Measurements from ENCODE around the gene TLK2. TPM values are rescaled to one million over a fixed set of nuclear protein-coding genes. Genes with fewer than 3 reads are reported as not detected.
A peak's percentile ranks its signal among the peaks of the same experiment; 100 is the strongest.

TLK2 gene
- total and polyA plus RNA-seq, 7 donors: 21.1 to 59.3 (median 30.7) TPM

DNA sequence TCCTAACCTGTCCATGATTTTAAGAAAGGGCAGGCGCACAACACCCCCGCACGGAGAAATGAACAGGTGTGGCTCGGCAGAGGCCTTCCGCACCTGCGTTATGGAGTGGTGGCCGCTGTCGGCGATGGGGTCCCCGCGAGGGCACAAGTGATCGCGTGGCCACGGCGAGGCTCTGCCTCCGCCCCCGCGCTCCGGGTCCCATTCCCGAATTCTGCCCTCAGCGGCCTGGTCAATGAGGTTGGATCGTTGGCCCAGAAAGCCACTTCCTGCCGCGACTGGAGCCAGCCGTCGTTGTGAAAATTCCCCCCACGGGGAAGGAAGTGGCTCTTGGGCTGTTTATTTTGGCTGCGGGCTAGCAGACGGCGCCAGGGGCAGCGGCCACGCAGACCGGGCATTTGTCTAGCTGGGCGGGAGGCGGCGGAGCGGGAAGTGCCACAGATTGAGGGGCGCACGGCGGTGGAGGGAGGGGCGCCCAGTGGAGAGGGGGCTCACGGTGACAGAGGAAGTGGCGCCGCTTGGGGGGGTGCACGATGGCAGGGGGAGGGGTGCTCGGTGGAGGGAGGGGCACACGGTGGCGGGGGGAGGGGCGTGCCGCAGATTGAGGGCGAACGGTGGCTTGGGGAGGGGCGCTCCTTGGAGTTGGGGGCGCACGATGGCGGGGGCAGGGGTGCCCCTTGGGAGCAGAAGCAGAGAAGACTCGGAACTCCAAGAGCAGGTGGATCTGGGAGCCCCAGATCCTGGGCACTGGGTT lies 173.8 kb downstream of the TLK2 start:
- peak overlapping the region; percentile 39 to 66 (median 62) for H3K27ac ChIP-seq
- peak; percentile 75 for DNase-seq
- H3K27me3 ChIP-seq: peaks cover 0 to 18% (median 17%) of the 10 kb centered on the region in 3 donors
- peak overlapping the region; percentile 8 to 55 (median 41) for H3K4me3 ChIP-seq
- TF ChIP-seq POLR2A (IDR thresholded peaks at IDR 0.05) (no peak), POLR2AphosphoS5 (IDR thresholded peaks at IDR 0.05) (peak in 2 of 4 donors; percentile 17)
- intact Hi-C loops (cut with DNase I): no loop called here
- H3K4me1 ChIP-seq: peaks cover 0 to 29% (median 26%) of the 10 kb centered on the region in 4 donors
- no peaks in the 10 kb centered on the region for H3K9me3 ChIP-seq
- 1 to 2% methylated on average over 57 of the region's 57 CpGs for WGBS, 2 donors
- H3K36me3 ChIP-seq: no peaks in the 10 kb centered on the region

DNA sequence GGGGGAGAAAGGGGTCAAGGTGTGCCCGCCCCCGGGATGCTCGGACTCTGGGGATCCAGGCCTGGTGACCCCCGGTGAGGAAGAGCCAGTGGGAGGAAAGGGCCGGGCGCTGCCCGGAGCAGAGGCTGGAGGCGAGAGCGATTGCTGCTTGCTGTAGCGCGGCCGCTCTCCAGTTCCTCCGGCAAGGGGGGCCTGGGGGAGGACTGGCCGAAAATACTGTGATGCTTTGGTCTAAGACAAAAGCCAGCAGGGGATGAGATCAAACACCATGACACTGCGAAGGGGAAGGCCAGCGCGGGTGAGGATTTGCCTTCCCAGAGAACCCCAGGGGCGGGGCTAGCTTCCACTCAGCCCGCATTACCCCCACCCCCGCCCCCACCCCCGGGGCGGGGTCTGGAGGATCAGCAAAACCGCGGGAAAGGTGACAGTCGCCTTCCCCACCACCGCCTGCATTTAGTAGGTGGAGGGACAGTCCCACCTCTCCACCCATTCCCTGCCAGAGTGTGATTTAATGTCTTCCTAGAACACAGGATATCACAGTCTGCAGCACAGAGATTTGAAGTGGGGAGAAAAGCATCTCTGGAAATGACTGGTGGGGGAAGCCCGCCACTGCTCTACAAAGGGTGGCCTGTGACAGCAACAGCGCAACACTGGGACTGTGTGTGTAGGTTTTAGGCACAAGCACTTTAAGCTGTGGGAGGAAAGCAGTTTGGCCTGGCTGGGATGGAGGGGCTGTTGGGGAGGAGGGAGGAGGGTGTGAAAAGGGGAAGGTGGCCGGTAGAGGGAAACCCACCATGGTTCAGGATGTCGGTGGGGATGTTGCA lies 174.6 kb downstream of the TLK2 start:
- peak overlapping the region; percentile 8 to 55 (median 41) for H3K4me3 ChIP-seq
- DNase-seq: peak; percentile 81
- H3K4me1 ChIP-seq: peaks cover 0 to 29% (median 26%) of the 10 kb centered on the region in 4 donors
- H3K36me3 ChIP-seq: no peaks in the 10 kb centered on the region
- peak overlapping the region; percentile 39 to 66 (median 62) for H3K27ac ChIP-seq
- intact Hi-C loops (cut with DNase I): no loop called here
- H3K27me3 ChIP-seq: peaks cover 0 to 18% (median 17%) of the 10 kb centered on the region in 3 donors
- TF ChIP-seq EP300 (IDR thresholded peaks at IDR 0.05) (no peak), CTCF (IDR thresholded peaks at IDR 0.05) (no peak), POLR2AphosphoS5 (IDR thresholded peaks at IDR 0.05) (no peak), POLR2A (IDR thresholded peaks at IDR 0.05) (no peak)
- WGBS, 2 donors: 2 to 4% methylated on average over 30 of the region's 30 CpGs
- no peaks in the 10 kb centered on the region for H3K9me3 ChIP-seq

GRCh38 chr17:62653826-62654761 lies 175.5 kb downstream of the TLK2 start:
- intact Hi-C loops (cut with DNase I): no loop called here
- DNase-seq: peak; percentile 83
- Histone ChIP-seq H3K4me1 (peaks cover 0 to 29% (median 26%) of the 10 kb centered on the region in 4 donors), H3K4me3 (no peak overlapping the region), H3K36me3 (no peaks in the 10 kb centered on the region), H3K27me3 (peaks cover 0 to 18% (median 17%) of the 10 kb centered on the region in 3 donors), H3K9me3 (no peaks in the 10 kb centered on the region), H3K27ac (peak overlapping the region; percentile 39 to 66 (median 54))
- 57 to 58% methylated on average over 19 of the region's 19 CpGs for WGBS, 2 donors
- TF ChIP-seq CTCF (IDR thresholded peaks at IDR 0.05): no peak
- no peak for TF ChIP-seq POLR2A (IDR thresholded peaks at IDR 0.05)
- TF ChIP-seq EP300 (IDR thresholded peaks at IDR 0.05): no peak
- TF ChIP-seq POLR2AphosphoS5 (IDR thresholded peaks at IDR 0.05): peak in 2 of 4 donors; percentile 41 to 43

GRCh38 chr17:62655656-62656055 lies 177.0 kb downstream of the TLK2 start:
- no peak for DNase-seq
- TF ChIP-seq CTCF (IDR thresholded peaks at IDR 0.05) (no peak), POLR2AphosphoS5 (IDR thresholded peaks at IDR 0.05) (no peak), EP300 (IDR thresholded peaks at IDR 0.05) (no peak), POLR2A (IDR thresholded peaks at IDR 0.05) (no peak)
- intact Hi-C loops (cut with DNase I): no loop called here
- H3K36me3 ChIP-seq: no peaks in the 10 kb centered on the region
- no peak overlapping the region for H3K4me3 ChIP-seq
- peaks cover 0 to 18% (median 17%) of the 10 kb centered on the region in 3 donors for H3K27me3 ChIP-seq
- peaks cover 0 to 29% (median 26%) of the 10 kb centered on the region in 4 donors for H3K4me1 ChIP-seq
- 59 to 86% methylated on average over 6 of the region's 6 CpGs for WGBS, 2 donors
- H3K9me3 ChIP-seq: peaks cover 0 to 4% (median 0%) of the 10 kb centered on the region in 4 donors
- H3K27ac ChIP-seq: no peak overlapping the region

All from sigmoid colon (tissue), 7 donors.